ENCODE data around the gene FLAD1. TPM values are rescaled to one million over a fixed set of nuclear protein-coding genes. Genes with fewer than 3 reads are reported as not detected.

Gene FLAD1
- total RNA-seq, 1 experiment from 2014 or later = 72.8 TPM

DNA sequence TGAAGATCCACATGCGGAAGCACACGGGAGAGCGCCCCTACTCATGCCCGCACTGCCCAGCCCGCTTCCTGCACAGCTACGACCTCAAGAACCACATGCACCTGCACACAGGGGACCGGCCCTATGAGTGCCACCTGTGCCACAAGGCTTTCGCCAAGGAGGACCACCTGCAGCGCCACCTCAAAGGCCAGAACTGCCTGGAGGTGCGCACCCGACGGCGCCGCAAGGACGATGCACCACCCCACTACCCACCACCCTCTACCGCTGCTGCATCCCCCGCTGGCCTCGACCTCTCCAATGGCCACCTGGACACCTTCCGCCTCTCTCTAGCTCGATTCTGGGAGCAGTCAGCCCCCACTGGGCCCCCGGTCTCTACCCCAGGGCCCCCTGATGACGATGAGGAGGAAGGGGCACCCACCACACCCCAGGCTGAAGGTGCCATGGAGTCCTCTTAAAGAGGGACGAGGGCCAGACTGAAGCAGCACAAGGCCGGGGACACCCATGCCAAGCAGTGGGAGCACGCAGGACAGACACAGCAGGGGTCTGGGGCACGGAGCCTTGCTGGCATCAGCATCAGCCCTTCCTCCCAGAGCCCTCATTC is 33.2 kb downstream of the FLAD1 start:
- POLR2A ChIA-PET = interaction anchor here (1.2 kb wide), 1 partner anchor 45 kb away, joined by 3 read pairs; the partner anchor contains the start of gene SHC1
- ATAC-seq = no peak
- no peak overlapping the region; the same call in 1 of the 2 replicates for H3K27ac ChIP-seq (ENCODE audit: low read length)

GRCh38 chr1:155017041-155017945 is 34.1 kb downstream of the FLAD1 start:
- H3K4me3 ChIP-seq (ENCODE audit: low read depth in 2 of 2, low read length in 2 of 2) = peak overlapping the region; percentile 32 to 38
- H3K27ac ChIP-seq (ENCODE audit: low read length) = peak overlapping the region; percentile 78
- ChIA-PET CTCF (interaction anchor here (0.5 to 1.5 kb wide), 12 partner anchors 15 to 204 kb away, joined by 3 to 16 read pairs (median 4); partner anchors contain the start of genes LENEP, SHC1 and ZBTB7B), POLR2A (interaction anchor here (0.6 kb wide), 1 partner anchor 15 kb away, joined by 11 read pairs; no protein-coding TSS in a partner anchor)
- intact Hi-C loops (cut with micrococcal nuclease; ENCODE audit: unreplicated experiment) (no loop called here), in situ Hi-C loops (cut with HindIII; ENCODE audit: low pct_unique_long_range_greater_than_20kb, low sequenced_read_pairs) (no loop called here)
- 0 out of 2 replicates have a peak, but pooled peaks cover 7% of the 10 kb centered on the region for H3K36me3 ChIP-seq (ENCODE audit: control insufficient read depth, insufficient read depth, low read length)
- peak; percentile 59; the same call in 1 of the 2 replicates for TF ChIP-seq SIN3A (IDR thresholded peaks at IDR 0.05; ENCODE audit: borderline replicate concordance, insufficient read depth, low read depth, low read length)
- peak; percentile 80 for TF ChIP-seq POLR2AphosphoS5 (IDR thresholded peaks at IDR 0.05; ENCODE audit: low read depth, low read length)
- TF ChIP-seq, protein P1, sequence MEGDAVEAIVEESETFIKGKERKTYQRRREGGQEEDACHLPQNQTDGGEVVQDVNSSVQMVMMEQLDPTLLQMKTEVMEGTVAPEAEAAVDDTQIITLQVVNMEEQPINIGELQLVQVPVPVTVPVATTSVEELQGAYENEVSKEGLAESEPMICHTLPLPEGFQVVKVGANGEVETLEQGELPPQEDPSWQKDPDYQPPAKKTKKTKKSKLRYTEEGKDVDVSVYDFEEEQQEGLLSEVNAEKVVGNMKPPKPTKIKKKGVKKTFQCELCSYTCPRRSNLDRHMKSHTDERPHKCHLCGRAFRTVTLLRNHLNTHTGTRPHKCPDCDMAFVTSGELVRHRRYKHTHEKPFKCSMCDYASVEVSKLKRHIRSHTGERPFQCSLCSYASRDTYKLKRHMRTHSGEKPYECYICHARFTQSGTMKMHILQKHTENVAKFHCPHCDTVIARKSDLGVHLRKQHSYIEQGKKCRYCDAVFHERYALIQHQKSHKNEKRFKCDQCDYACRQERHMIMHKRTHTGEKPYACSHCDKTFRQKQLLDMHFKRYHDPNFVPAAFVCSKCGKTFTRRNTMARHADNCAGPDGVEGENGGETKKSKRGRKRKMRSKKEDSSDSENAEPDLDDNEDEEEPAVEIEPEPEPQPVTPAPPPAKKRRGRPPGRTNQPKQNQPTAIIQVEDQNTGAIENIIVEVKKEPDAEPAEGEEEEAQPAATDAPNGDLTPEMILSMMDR (IDR thresholded peaks at IDR 0.05) = peak; percentile 100
- TF ChIP-seq TCF7L2 (IDR thresholded peaks at IDR 0.05; ENCODE audit: low read depth, low read length) = no peak
- TF ChIP-seq, protein P2, sequence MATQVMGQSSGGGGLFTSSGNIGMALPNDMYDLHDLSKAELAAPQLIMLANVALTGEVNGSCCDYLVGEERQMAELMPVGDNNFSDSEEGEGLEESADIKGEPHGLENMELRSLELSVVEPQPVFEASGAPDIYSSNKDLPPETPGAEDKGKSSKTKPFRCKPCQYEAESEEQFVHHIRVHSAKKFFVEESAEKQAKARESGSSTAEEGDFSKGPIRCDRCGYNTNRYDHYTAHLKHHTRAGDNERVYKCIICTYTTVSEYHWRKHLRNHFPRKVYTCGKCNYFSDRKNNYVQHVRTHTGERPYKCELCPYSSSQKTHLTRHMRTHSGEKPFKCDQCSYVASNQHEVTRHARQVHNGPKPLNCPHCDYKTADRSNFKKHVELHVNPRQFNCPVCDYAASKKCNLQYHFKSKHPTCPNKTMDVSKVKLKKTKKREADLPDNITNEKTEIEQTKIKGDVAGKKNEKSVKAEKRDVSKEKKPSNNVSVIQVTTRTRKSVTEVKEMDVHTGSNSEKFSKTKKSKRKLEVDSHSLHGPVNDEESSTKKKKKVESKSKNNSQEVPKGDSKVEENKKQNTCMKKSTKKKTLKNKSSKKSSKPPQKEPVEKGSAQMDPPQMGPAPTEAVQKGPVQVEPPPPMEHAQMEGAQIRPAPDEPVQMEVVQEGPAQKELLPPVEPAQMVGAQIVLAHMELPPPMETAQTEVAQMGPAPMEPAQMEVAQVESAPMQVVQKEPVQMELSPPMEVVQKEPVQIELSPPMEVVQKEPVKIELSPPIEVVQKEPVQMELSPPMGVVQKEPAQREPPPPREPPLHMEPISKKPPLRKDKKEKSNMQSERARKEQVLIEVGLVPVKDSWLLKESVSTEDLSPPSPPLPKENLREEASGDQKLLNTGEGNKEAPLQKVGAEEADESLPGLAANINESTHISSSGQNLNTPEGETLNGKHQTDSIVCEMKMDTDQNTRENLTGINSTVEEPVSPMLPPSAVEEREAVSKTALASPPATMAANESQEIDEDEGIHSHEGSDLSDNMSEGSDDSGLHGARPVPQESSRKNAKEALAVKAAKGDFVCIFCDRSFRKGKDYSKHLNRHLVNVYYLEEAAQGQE (IDR thresholded peaks at IDR 0.05; ENCODE audit: insufficient read depth in 1 of 2, low read depth in 2 of 2, low read length in 1 of 2) = 0 out of 4 replicates have a peak, but pooled peaks of 1 of the 2 experiments have one; percentile 40
- no peaks in the 10 kb centered on the region for H3K9me3 ChIP-seq (ENCODE audit: control insufficient read depth, insufficient read depth, low read depth, low read length)
- no peak for DNase-seq (ENCODE audit: low read depth, low spot score)
- no peaks in the 10 kb centered on the region for H3K27me3 ChIP-seq (ENCODE audit: control insufficient read depth, insufficient read depth, low read length)
- BruUV-seq (replicated peaks) = no TSS peak
- peak; percentile 92 for ATAC-seq
- H3K4me1 ChIP-seq (ENCODE audit: control insufficient read depth, insufficient read depth, low read length) = peaks cover 31% of the 10 kb centered on the region

More for the DNA sequence above, 33.2 kb downstream of the FLAD1 start:
- no peaks in the 10 kb centered on the region for H3K27me3 ChIP-seq (ENCODE audit: control insufficient read depth, insufficient read depth, low read length)
- TF ChIP-seq SIN3A (IDR thresholded peaks at IDR 0.05; ENCODE audit: borderline replicate concordance, insufficient read depth, low read depth, low read length) = no peak
- TF ChIP-seq TCF7L2 (IDR thresholded peaks at IDR 0.05; ENCODE audit: low read depth, low read length) = no peak
- TF ChIP-seq POLR2AphosphoS5 (IDR thresholded peaks at IDR 0.05; ENCODE audit: low read depth, low read length) = no peak
- TF ChIP-seq, protein P1 (IDR thresholded peaks at IDR 0.05) = no peak
- TF ChIP-seq, protein P2 (IDR thresholded peaks at IDR 0.05; ENCODE audit: insufficient read depth in 1 of 2, low read depth in 2 of 2, low read length in 1 of 2) = no peak
- H3K4me1 ChIP-seq (ENCODE audit: control insufficient read depth, insufficient read depth, low read length) = peaks cover 36% of the 10 kb centered on the region
- H3K36me3 ChIP-seq (ENCODE audit: control insufficient read depth, insufficient read depth, low read length) = 0 out of 2 replicates have a peak, but pooled peaks cover 7% of the 10 kb centered on the region
- DNase-seq (ENCODE audit: low read depth, low spot score) = no peak
- in situ Hi-C loops (cut with HindIII; ENCODE audit: low pct_unique_long_range_greater_than_20kb, low sequenced_read_pairs) = no loop called here
- intact Hi-C loops (cut with micrococcal nuclease; ENCODE audit: unreplicated experiment) = no loop called here
- H3K4me3 ChIP-seq (ENCODE audit: low read depth in 2 of 2, low read length in 2 of 2) = no peak overlapping the region
- no peaks in the 10 kb centered on the region for H3K9me3 ChIP-seq (ENCODE audit: control insufficient read depth, insufficient read depth, low read depth, low read length)
- CTCF ChIA-PET = interaction anchor here (1.2 to 1.5 kb wide), 2 partner anchors 43 to 45 kb away, joined by 3 to 5 read pairs; no protein-coding TSS in a partner anchor
- no TSS peak for BruUV-seq (replicated peaks)

Measured in Panc1 (cell line).